Bronchial epithelial cell (primary cell): ENCODE data around the gene NHLH2. TPM values are rescaled to one million over a fixed set of nuclear protein-coding genes. Genes with fewer than 3 reads are reported as not detected.
A peak's percentile ranks its signal among the peaks of the same experiment; 100 is the strongest.

Experiments
- DNase-seq: peaks from one replicate; pipeline ENCODE4 v3.0.0-alpha.2; 2010; ENCODE audit warnings: low read depth
- FAIRE-seq: peaks from 2 replicates; lab custom pipeline; 2011; peaks lifted over from hg19 to GRCh38; lab: Jason Lieb, UNC
- H3K27me3 ChIP-seq: 2 replicates; pipeline ENCODE4 v1.5.1; 2011; ENCODE audit warnings: low read length; ENCODE audit not compliant: control insufficient read depth, insufficient read depth
- H3K36me3 ChIP-seq: 2 replicates; pipeline ENCODE4 v1.5.1; 2011; ENCODE audit warnings: low read length; ENCODE audit not compliant: control insufficient read depth, insufficient read depth
- H3K4me3 ChIP-seq: 2 replicates; pipeline ENCODE4 v1.5.1; 2011; ENCODE audit warnings: mild to moderate bottlenecking, low read depth, low read length, control low read depth
- CTCF ChIP-seq: IDR thresholded peaks from 2 replicates; pipeline ENCODE4 v1.5.1; 2011; ENCODE audit warnings: mild to moderate bottlenecking, moderate library complexity, low read length, control low read depth, inconsistent platforms; ENCODE audit not compliant: insufficient read depth, severe bottlenecking
- total RNA-seq: library from RNA; depleted of rRNA; stranded (reverse); fragments of >200 nt; gene quantifications from 2 replicates; pipeline ENCODE4 v1.2.1, GENCODE V29; 2014

The NHLH2 gene
- total RNA-seq, 1 donor from 2014 or later, result 0.26 TPM

GRCh38 chr1:115829023-115829674 lies 11.8 kb downstream of the NHLH2 start:
- Histone ChIP-seq H3K4me3 (no peak overlapping the region), H3K27me3 (no peaks in the 10 kb centered on the region), H3K36me3 (no peaks in the 10 kb centered on the region)
- TF ChIP-seq CTCF, result no peak
- FAIRE-seq (peak; percentile 50), DNase-seq (peak; percentile 96)

DNA sequence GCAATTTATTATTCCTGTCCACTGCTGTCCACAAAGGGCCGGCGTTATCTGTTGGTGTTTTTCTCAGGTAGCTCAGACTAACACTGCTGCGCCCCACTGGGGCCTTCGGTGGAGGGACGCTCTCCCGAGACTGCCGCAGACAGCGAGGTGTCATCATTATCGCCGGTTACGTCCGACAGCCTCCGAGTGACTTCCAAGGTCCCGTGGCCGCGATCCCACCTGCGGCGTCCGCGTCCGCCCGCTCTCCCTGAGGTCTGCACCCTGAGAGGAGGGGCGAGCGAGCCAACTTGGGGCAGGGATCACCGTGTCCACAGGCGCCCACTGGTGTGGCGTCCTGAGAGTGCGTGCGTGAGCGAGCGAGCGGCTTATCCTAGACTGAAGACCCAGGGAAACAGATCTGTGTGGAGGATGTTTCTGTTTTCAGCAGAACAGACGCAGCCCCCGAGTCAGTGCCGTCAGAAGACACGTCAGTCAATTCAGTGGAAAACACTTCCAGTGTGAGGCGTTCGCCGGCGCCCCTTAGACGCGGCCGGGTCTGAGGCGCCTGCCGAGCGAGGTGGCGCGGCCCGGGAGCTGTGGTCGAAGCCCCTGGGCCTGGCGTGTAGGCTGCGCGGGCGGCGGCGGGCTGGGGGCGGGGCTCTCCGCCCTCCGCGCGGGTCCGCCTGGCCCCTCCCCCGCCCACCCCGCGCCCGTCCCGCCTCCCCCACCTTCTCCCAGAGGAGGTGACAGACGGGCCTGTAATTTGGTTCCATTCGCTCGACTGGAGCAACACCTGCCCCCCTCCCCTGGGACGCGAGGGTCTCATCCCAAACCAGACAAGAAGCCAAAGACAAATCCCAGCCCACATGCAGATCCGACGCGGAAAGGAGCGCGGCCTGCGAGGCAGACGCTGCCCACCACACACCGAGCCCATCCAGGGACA lies 12.6 kb downstream of the NHLH2 start:
- H3K4me3 ChIP-seq, result peak overlapping the region; percentile 25
- no peaks in the 10 kb centered on the region for H3K36me3 ChIP-seq
- H3K27me3 ChIP-seq, result no peaks in the 10 kb centered on the region
- DNase-seq (no peak), FAIRE-seq (no peak)
- no peak for TF ChIP-seq CTCF

GRCh38 chr1:115827452-115828044 lies 13.4 kb downstream of the NHLH2 start:
- DNase-seq, result no peak
- Histone ChIP-seq H3K27me3 (no peaks in the 10 kb centered on the region), H3K36me3 (no peaks in the 10 kb centered on the region), H3K4me3 (no peak overlapping the region)
- TF ChIP-seq CTCF, result no peak
- FAIRE-seq, result no peak

DNA sequence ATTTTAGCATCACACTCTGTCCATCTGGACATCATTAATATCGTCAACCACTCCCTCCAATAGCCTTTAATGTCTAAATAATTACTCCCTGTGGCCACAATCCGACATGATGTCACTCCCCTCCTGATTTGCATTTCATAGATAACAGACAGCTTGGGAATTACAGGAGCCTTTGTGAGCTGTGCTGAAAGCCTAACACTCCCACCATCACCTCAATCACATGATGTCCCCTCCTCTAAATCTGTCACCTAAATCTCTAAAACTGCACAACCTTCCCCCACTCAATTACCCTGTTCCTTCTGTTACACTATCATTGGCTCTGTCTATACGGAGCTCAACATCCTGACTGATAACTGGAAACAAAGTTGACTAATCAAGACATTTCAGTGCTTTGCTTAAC lies 14.3 kb downstream of the NHLH2 start:
- no peaks in the 10 kb centered on the region for H3K36me3 ChIP-seq
- no peak for TF ChIP-seq CTCF
- no peaks in the 10 kb centered on the region for H3K27me3 ChIP-seq
- FAIRE-seq (no peak), DNase-seq (no peak)
- no peak overlapping the region for H3K4me3 ChIP-seq

DNA sequence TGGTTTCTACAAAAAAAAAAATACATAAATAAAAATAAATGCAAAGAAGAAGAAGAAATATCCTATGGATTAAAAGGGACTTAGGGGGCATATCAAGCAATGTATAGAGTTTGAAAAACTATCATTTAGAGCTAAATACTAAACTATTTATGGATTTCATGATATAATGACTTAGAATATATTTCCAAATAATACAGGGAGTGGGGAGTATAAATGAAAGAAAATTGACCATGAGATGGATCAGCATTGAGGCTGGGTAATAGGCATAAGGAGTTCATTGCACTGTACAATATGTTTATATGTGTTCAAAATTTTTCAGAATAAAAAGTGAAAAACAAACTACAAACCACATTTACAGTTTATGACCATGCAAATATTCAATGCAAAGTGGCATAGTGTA lies 18.8 kb downstream of the NHLH2 start:
- FAIRE-seq (no peak), DNase-seq (no peak)
- H3K36me3 ChIP-seq, result no peaks in the 10 kb centered on the region
- TF ChIP-seq CTCF, result no peak
- H3K27me3 ChIP-seq, result no peaks in the 10 kb centered on the region
- no peak overlapping the region for H3K4me3 ChIP-seq
